Memory B cell (primary cell): ENCODE results near the gene CEP68.
A peak's percentile ranks its signal among the peaks of the same experiment; 100 is the strongest.

Source experiments
- ATAC-seq: fragments of 150-1000 bp; cut with Tn5 transposase; 2 replicates; pipeline ENCODE4 v1.10.0; 2021; ENCODE audit warnings: low read depth, mild to moderate bottlenecking, moderate library complexity
- DNase-seq, 2 donors: peaks; one replicate each; pipeline ENCODE4 v3.0.0; 2022; ENCODE audit warnings: low spot score in 2 of 2
- H3K27ac Mint-ChIP-seq: one replicate; pipeline ENCODE4 v1.8.0; 2022; ENCODE audit warnings: mild to moderate bottlenecking, moderate library complexity, mixed read lengths
- H3K27me3 Mint-ChIP-seq: one replicate; pipeline ENCODE4 v1.8.0; 2022; ENCODE audit warnings: mixed read lengths
- H3K36me3 Mint-ChIP-seq: one replicate; pipeline ENCODE4 v1.8.0; 2022; ENCODE audit warnings: mild to moderate bottlenecking, mixed read lengths
- H3K4me1 Mint-ChIP-seq: one replicate; pipeline ENCODE4 v1.8.0; 2022; ENCODE audit warnings: mixed read lengths
- H3K4me3 Mint-ChIP-seq: one replicate; pipeline ENCODE4 v1.8.0; 2022; ENCODE audit warnings: mild to moderate bottlenecking, moderate library complexity, mixed read lengths
- H3K9me3 Mint-ChIP-seq: one replicate; pipeline ENCODE4 v1.8.0; 2022; ENCODE audit warnings: mixed read lengths

Gene CEP68

DNA sequence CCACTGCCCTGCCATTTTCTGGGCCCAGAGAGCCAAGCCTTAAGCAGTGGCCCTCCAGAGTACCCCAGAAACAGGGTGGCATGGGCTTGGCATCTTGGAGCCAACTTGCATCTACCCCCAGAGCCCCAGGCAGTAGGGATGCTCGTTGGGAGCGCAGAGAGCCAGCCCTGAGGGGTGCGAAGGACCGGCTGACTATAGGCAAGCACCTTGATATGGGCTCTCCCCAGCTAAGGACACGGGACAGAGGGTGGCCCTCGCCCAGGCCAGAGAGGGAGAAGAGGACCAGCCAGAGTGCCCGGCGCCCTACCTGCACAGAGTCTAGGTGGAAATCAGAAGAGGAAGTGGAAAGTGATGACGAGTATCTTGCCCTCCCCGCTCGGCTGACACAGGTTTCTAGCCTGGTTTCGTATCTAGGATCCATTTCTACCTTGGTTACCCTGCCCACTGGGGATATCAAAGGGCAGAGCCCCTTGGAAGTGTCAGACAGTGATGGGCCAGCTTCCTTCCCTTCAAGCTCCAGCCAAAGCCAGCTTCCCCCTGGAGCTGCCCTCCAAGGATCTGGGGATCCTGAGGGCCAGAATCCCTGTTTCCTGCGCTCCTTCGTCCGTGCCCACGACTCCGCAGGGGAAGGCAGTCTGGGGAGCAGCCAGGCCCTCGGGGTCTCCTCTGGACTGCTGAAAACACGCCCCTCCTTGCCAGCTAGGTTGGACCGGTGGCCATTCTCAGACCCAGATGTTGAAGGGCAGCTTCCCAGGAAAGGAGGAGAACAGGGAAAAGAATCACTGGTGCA is 16.2 kb downstream of the CEP68 start:
- Mint-ChIP-seq H3K27me3 (no peaks in the 10 kb centered on the region), H3K27ac (peak overlapping the region; percentile 74), H3K4me1 (peaks cover 24% of the 10 kb centered on the region), H3K9me3 (no peaks in the 10 kb centered on the region), H3K36me3 (no peaks in the 10 kb centered on the region), H3K4me3 (no peak overlapping the region)
- DNase-seq (peak; percentile 43 to 48), ATAC-seq (peak; percentile 99)

DNA sequence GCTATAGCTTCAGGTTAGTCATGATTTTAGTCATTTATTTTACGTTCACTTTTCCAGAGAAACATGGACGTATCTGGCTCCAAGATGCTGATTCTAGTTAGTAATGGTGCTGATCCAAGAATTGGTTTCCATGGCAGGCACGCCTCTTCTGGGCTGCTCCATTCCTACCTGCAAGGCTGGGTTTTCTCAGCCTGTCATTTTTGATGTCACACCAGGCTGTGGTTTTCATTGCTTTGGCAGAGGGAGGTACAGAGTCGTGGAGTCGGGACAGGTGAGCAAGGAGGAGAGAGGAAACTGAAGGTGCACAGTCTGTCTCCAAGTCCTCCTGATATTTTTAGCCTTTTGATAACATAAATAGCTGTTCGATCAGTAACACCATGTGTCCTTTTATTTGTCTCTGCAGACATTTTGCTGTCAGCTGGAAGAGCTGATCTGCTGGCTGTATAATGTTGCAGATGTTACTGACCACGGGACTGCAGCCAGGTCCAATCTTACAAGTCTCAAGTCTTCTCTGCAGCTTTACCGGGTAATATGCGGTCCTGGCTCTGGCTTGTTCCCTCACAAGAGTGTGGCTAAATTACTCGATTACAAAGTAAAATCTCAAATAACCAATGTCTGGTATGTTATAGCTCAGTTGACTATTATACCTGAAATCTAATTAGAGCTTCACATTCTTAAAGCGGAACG is 17.8 kb downstream of the CEP68 start:
- Mint-ChIP-seq H3K27ac (peak overlapping the region; percentile 38), H3K4me1 (peaks cover 17% of the 10 kb centered on the region), H3K27me3 (no peaks in the 10 kb centered on the region), H3K36me3 (no peaks in the 10 kb centered on the region), H3K4me3 (no peak overlapping the region), H3K9me3 (no peaks in the 10 kb centered on the region)
- no peak for ATAC-seq
- no peak for DNase-seq

DNA sequence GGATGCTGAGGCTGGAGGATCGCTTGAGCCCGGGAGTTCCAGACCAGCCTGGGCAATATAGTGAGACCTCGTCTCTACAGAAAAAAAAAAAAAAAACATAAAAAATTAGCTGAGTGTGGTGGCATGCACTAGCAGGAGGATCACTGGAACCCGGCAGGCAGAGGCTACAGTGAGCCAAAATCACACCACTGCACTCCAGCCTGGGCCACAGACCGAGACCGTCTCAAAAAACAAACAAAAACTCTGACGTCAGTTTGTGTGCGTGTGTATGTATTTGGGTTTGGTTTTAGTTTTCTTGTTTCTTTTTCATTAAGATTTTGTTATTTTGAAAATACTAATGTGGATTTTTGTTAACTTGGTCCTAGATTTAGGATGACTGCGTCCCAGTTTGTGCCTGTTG is 19.0 kb downstream of the CEP68 start:
- Mint-ChIP-seq H3K36me3 (peaks cover 1% of the 10 kb centered on the region), H3K27ac (no peak overlapping the region)
- no peak for DNase-seq

DNA sequence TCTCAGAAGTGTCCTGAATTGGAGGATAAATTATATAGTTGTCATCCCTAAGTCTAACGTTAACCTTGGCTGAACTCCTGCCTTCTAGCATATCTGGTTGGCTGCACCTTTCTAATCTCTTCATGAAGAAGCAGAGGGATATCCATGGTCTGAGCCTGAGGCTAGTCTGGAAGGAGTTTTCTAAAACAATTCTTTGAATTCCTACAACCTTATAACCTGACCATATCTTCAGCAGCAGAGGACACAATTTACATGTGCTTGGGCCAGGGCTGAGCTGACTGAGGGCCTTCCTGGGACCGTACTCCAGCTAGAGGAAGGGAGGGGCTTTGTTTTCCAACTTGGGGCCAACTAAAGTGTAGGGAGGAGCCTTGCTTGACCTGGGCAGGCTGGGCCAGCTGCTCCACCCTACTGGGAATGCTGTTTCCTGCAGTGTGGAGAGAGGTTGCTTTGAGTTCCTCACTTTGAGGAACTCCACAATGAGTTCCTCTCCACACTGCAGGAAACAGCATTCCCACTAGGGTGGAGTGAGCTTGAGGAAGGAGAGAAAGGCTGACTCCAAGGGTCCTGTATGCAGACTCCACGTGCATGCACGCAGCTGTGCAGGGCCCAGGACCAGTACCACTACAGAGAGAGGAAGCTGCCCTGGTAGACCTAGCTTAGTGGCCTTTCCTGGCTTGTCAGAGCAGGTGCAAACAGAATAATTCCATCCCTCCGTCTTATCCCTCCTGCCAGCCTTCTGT is 19.6 kb downstream of the CEP68 start:
- H3K9me3 Mint-ChIP-seq = no peaks in the 10 kb centered on the region
- peaks cover 1% of the 10 kb centered on the region for H3K36me3 Mint-ChIP-seq
- H3K27ac Mint-ChIP-seq = peak overlapping the region; percentile 58
- DNase-seq = no peak
- H3K4me1 Mint-ChIP-seq = peaks cover 17% of the 10 kb centered on the region
- no peaks in the 10 kb centered on the region for H3K27me3 Mint-ChIP-seq
- no peak overlapping the region for H3K4me3 Mint-ChIP-seq
- ATAC-seq = no peak

More for the DNA sequence above, 19.0 kb downstream of the CEP68 start:
- no peak overlapping the region for H3K4me3 Mint-ChIP-seq
- no peaks in the 10 kb centered on the region for H3K9me3 Mint-ChIP-seq
- peaks cover 17% of the 10 kb centered on the region for H3K4me1 Mint-ChIP-seq
- H3K27me3 Mint-ChIP-seq = no peaks in the 10 kb centered on the region
- ATAC-seq = no peak

DNA sequence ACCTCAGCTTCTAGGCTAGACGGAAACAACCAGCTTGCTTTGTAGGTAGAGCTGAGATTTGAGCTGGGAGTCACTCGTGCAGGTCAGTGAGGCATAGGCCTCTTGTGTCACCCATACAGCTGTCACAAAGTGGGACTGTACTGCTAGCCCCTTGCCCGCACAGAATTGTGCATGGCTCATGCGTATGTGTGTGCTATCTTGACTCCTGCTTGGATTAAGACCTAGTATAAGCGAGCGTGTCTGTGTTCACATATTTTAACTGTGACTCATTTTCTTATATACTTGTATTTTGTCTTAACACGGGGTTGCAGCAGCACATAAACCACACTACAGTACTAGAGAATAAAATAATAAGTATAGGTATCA is 20.1 kb downstream of the CEP68 start:
- ATAC-seq = no peak
- Mint-ChIP-seq H3K27ac (peak overlapping the region; percentile 58), H3K36me3 (peaks cover 1% of the 10 kb centered on the region), H3K4me1 (peaks cover 17% of the 10 kb centered on the region), H3K4me3 (no peak overlapping the region), H3K27me3 (no peaks in the 10 kb centered on the region), H3K9me3 (no peaks in the 10 kb centered on the region)
- DNase-seq = no peak

DNA sequence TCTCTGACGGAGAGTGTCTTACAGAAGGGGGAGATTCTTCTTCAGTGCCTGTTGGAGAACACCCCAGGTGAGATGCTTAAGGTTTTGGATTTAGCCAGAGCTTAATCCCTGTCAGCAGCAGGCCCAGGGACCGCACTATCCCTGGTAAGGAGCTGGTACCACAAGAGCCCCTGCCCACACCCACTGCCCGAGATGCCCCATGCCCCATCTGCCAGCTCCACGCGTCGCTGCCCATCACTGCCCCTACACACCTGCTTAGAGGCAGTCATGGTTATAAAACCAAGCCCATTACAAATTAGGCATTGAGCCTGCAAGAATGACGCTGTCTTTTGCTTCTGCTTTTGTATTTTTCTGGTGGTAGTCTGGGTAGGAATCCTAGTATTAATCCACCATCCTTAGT is 21.7 kb downstream of the CEP68 start:
- Mint-ChIP-seq H3K9me3 (no peaks in the 10 kb centered on the region), H3K4me3 (no peak overlapping the region), H3K27ac (peak overlapping the region; percentile 74), H3K36me3 (peaks cover 5% of the 10 kb centered on the region), H3K4me1 (peaks cover 7% of the 10 kb centered on the region), H3K27me3 (no peaks in the 10 kb centered on the region)
- DNase-seq (no peak), ATAC-seq (peak; percentile 32)

DNA sequence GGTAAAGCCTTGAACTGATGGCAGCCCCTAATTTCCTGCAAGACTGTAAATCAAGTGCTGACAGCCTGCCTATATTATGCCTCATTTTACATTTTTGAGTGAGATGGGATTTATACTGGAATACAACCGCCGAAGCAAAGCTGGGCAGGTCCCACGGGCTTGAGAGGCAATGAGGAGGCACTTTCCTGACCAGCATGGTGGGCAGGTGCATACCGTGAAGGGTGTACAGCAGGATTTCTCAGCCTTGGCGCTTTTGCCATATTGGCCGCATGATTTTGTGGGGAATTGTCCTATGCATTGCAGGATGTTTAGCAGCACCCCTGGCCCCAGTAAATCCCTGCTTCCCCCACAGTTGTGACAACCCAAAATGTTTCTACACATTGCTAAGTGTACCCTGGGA is 22.8 kb downstream of the CEP68 start:
- H3K4me3 Mint-ChIP-seq = no peak overlapping the region
- H3K27ac Mint-ChIP-seq = peak overlapping the region; percentile 74
- H3K36me3 Mint-ChIP-seq = peaks cover 9% of the 10 kb centered on the region
- no peaks in the 10 kb centered on the region for H3K27me3 Mint-ChIP-seq
- no peaks in the 10 kb centered on the region for H3K9me3 Mint-ChIP-seq
- H3K4me1 Mint-ChIP-seq = peaks cover 8% of the 10 kb centered on the region
- DNase-seq = no peak
- no peak for ATAC-seq

DNA sequence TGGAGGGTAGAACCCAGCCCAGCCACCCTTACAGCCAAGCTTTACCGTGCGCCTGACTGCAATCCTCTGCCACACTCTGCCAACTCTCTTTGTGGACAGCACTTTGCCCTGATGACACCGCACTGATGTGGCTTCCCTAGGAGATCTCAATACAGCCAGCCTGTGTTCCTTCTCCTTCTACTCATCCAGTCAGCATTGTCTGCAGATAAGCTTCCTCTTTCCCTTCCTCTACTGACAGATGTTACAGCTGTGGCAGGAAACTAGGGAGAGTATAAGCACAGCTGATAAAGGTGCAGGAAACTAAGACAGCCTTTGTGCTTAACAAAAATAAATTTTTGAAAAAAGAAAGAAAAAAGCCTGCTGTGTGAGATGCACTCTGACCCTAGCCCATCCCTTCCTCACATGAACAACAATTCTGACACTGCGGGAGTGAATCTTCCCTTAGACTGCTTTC is 25.0 kb downstream of the CEP68 start:
- Mint-ChIP-seq H3K27ac (peak overlapping the region; percentile 47), H3K36me3 (peaks cover 16% of the 10 kb centered on the region), H3K4me1 (peaks cover 8% of the 10 kb centered on the region), H3K4me3 (no peak overlapping the region), H3K9me3 (no peaks in the 10 kb centered on the region), H3K27me3 (no peaks in the 10 kb centered on the region)
- ATAC-seq = no peak
- DNase-seq = no peak

DNA sequence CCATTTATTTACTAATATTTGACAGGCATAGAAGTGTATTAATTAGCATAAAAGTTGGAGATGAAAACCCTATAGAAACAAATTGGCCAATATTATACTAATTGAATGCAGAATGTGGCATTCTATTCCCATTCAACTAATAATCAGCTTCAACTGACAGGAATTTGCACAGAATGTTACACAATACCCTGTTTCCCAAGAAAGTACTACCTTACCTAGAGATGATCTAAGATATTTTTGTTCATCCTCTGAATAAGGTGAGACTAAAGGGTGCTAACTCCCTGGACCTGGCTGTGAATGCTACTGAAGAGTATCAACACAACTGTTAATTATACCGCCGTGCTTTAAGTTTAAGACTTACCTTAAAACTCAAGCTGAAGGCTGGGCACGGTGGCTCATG is 28.9 kb downstream of the CEP68 start:
- no peak overlapping the region for H3K27ac Mint-ChIP-seq
- ATAC-seq (no peak), DNase-seq (no peak)
- no peaks in the 10 kb centered on the region for H3K27me3 Mint-ChIP-seq
- peaks cover 3% of the 10 kb centered on the region for H3K4me1 Mint-ChIP-seq
- no peak overlapping the region for H3K4me3 Mint-ChIP-seq
- peaks cover 20% of the 10 kb centered on the region for H3K36me3 Mint-ChIP-seq
- no peaks in the 10 kb centered on the region for H3K9me3 Mint-ChIP-seq

DNA sequence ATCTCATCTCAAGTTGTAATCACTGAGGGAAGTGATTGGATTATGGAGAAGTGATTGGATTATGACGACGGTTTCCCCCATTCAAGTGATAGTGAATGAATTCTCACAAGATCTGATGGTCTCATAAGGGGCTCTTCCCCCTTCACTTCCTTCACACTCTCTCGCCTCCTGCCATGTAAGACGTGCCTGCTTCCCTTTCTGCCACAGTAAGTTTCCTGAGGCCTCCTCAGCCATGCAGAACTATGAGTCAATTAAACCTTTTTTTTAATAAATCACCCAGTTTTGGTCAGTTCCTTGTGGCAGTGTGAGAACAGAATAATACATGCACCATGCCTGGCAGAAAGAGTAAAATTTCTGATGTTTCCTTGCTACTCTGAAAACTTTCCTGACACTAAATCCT is 36.6 kb downstream of the CEP68 start:
- Mint-ChIP-seq H3K27ac (peak overlapping the region; percentile 81), H3K9me3 (peaks cover 4% of the 10 kb centered on the region)

DNA sequence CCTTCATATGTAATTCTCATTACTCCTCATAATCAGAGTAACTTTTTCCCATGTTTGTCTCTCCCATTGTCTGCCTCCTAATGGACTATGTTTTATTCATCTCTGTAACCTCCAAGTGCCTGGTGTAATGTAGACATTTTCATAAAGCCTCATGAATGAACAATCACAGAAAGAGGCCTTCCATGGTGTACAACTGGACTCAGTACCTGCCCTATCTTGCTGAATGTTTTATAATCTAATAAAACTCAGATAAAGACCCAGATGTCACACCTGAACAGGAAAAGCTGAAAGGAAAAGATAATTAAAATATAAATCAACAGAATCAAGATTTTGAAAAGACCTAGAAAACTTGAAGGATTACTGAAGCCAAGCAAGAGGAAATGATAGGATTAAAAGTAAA is 37.0 kb downstream of the CEP68 start:
- peaks cover 4% of the 10 kb centered on the region for H3K9me3 Mint-ChIP-seq
- peak overlapping the region; percentile 81 for H3K27ac Mint-ChIP-seq
- peaks cover 5% of the 10 kb centered on the region for H3K4me1 Mint-ChIP-seq
- peaks cover 30% of the 10 kb centered on the region for H3K36me3 Mint-ChIP-seq
- ATAC-seq (no peak), DNase-seq (no peak)
- H3K4me3 Mint-ChIP-seq = no peak overlapping the region
- no peaks in the 10 kb centered on the region for H3K27me3 Mint-ChIP-seq

More for the DNA sequence above, 36.6 kb downstream of the CEP68 start:
- Mint-ChIP-seq H3K36me3 (peaks cover 32% of the 10 kb centered on the region), H3K27me3 (no peaks in the 10 kb centered on the region), H3K4me3 (no peak overlapping the region), H3K4me1 (peaks cover 5% of the 10 kb centered on the region)
- DNase-seq (no peak), ATAC-seq (no peak)

DNA sequence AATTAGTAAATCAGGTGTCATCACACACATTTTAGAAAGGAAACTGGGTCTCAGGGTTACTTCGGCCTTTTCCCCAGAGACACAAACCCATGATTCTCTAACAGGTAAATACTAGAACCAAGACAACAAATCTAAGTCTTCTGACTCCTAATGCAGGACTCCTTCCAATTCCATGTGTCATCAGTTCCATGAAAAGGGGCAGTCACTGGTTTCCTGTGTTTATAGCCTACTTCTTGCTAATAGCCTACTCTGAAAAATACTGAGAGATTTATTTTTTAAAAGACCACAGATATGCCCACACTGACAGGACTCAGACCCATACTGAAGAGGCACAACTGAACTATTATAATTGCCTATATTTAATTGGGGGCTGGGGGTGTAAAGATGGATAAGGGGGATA is 40.7 kb downstream of the CEP68 start:
- Mint-ChIP-seq H3K36me3 (peaks cover 25% of the 10 kb centered on the region), H3K27ac (no peak overlapping the region), H3K27me3 (no peaks in the 10 kb centered on the region), H3K4me3 (no peak overlapping the region), H3K9me3 (peaks cover 4% of the 10 kb centered on the region), H3K4me1 (peaks cover 7% of the 10 kb centered on the region)
- DNase-seq = no peak
- ATAC-seq = no peak

DNA sequence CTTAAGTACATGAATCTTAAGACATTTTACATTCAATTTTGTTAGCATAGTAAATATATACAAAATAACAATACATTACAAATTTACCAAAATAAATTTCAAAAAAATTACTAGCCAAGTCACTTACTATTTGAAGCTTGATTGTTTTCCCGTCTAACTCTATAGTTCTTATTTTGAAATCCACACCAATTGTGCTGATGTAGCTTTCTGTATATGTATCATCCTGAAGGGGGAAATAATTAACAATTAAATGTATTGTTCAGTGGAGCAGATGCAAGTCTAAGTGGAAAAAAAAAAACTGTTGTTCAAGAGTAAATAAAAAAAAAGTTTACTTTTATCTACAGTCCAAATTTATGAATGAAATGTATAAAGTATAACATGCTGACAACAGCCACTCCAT is 41.6 kb downstream of the CEP68 start:
- Mint-ChIP-seq H3K4me3 (no peak overlapping the region), H3K27ac (no peak overlapping the region), H3K36me3 (peaks cover 21% of the 10 kb centered on the region), H3K9me3 (peaks cover 3% of the 10 kb centered on the region), H3K27me3 (no peaks in the 10 kb centered on the region), H3K4me1 (peaks cover 7% of the 10 kb centered on the region)
- ATAC-seq (no peak), DNase-seq (no peak)

DNA sequence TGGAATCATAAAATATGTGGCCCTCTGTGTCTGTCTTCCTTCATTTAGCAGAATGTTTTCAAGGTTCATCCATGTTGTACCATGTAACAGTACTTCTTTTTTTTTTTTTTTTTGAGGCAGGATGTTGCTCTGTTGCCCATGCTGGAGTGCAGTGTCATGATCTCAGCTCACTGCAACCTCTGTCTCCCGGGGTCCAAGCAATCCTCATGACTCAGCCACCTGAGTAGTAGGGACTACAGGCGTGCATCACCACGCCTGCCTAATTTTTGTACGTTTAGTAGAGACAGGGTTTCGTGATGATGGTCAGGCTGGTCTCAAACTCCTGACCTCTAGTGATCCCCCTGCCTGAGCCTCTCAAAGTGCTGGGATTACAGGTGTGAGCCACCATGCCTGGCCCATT is 42.5 kb downstream of the CEP68 start:
- Mint-ChIP-seq H3K4me1 (peaks cover 5% of the 10 kb centered on the region), H3K4me3 (no peak overlapping the region), H3K9me3 (no peaks in the 10 kb centered on the region), H3K27me3 (no peaks in the 10 kb centered on the region), H3K27ac (peak overlapping the region; percentile 45), H3K36me3 (peaks cover 15% of the 10 kb centered on the region)
- ATAC-seq = no peak
- DNase-seq = no peak
